MM.1S (cell line): Measurements from ENCODE around the gene CNNM3.

ENCODE experiments used
- DNase-seq: peaks from one replicate; pipeline ENCODE4 v3.0.0-alpha.2; 2015
- H2AFZ ChIP-seq: fragments of 300-600 bp; sonication (generic); 2 replicates; pipeline ENCODE4 v1.6.0; 2016; ENCODE audit warnings: antibody characterized with exemption, low read length
- H3F3A ChIP-seq: fragments of 300-600 bp; sonication (generic); 2 replicates; pipeline ENCODE4 v1.6.1; 2016; ENCODE audit warnings: mild to moderate bottlenecking, antibody characterized with exemption, low read length, moderate library complexity, mixed read lengths; ENCODE audit not compliant: insufficient read depth
- H3K27ac ChIP-seq: fragments of 300-600 bp; sonication (generic); 2 replicates; pipeline ENCODE4 v1.5.1; 2016; ENCODE audit warnings: mild to moderate bottlenecking, low read length
- H3K27me3 ChIP-seq: fragments of 300-600 bp; sonication (generic); replicated peaks from 2 replicates; pipeline ENCODE4 v1.6.0; 2016; ENCODE audit warnings: low read length; ENCODE audit not compliant: insufficient read depth
- H3K36me3 ChIP-seq: fragments of 300-600 bp; sonication (generic); replicated peaks from 2 replicates; pipeline ENCODE4 v1.6.1; 2016; ENCODE audit warnings: mild to moderate bottlenecking, low read length, mixed read lengths; ENCODE audit not compliant: insufficient read depth
- H3K4me1 ChIP-seq: fragments of 300-600 bp; sonication (generic); 2 replicates; pipeline ENCODE4 v1.6.1; 2016; ENCODE audit warnings: low read length, mixed read lengths
- H3K4me2 ChIP-seq: fragments of 300-600 bp; sonication (generic); 2 replicates; pipeline ENCODE4 v1.6.0; 2016; ENCODE audit warnings: low read depth, low read length
- H3K4me3 ChIP-seq: fragments of 300-600 bp; sonication (generic); 2 replicates; pipeline ENCODE4 v1.5.1; 2016; ENCODE audit warnings: low read length, mixed read lengths
- H3K79me2 ChIP-seq: fragments of 300-600 bp; sonication (generic); 2 replicates; pipeline ENCODE4 v1.6.1; 2016; ENCODE audit warnings: mixed run types, low read length, mixed read lengths
- H3K9ac ChIP-seq: fragments of 300-600 bp; sonication (generic); 2 replicates; pipeline ENCODE4 v1.6.1; 2016; ENCODE audit warnings: low read length, mixed read lengths
- H3K9me2 ChIP-seq: fragments of 300-600 bp; sonication (generic); replicated peaks from 2 replicates; pipeline ENCODE4 v1.6.1; 2016; ENCODE audit warnings: mild to moderate bottlenecking, low read length, mixed read lengths; ENCODE audit not compliant: insufficient read depth
- H3K9me3 ChIP-seq: fragments of 300-600 bp; sonication (generic); replicated peaks from 2 replicates; pipeline ENCODE4 v1.6.1; 2016; ENCODE audit warnings: mild to moderate bottlenecking, low read length, mixed read lengths; ENCODE audit not compliant: insufficient read depth
- H4K20me1 ChIP-seq: fragments of 300-600 bp; sonication (generic); 2 replicates; pipeline ENCODE4 v1.6.1; 2016; ENCODE audit warnings: mild to moderate bottlenecking, low read length, moderate library complexity, mixed read lengths; ENCODE audit not compliant: insufficient read depth
- EZH2 ChIP-seq: fragments of 300-600 bp; sonication (generic); optimal IDR thresholded peaks from 2 replicates; pipeline ENCODE3; 2017; ENCODE audit warnings: low read depth, mild to moderate bottlenecking, antibody characterized with exemption, low read length, mixed read lengths
- EZH2phosphoT487 ChIP-seq: fragments of 300-600 bp; sonication (generic); IDR thresholded peaks from 2 replicates; pipeline ENCODE4 v1.6.1; 2018; ENCODE audit warnings: antibody characterized with exemption, low read length
- TF ChIP-seq, protein P1 (sequence below): fragments of 300-600 bp; sonication (generic); IDR thresholded peaks from 2 replicates; pipeline ENCODE4 v1.5.1; 2016; ENCODE audit warnings: antibody characterized with exemption, low read length, mixed read lengths

CNNM3 gene

DNA sequence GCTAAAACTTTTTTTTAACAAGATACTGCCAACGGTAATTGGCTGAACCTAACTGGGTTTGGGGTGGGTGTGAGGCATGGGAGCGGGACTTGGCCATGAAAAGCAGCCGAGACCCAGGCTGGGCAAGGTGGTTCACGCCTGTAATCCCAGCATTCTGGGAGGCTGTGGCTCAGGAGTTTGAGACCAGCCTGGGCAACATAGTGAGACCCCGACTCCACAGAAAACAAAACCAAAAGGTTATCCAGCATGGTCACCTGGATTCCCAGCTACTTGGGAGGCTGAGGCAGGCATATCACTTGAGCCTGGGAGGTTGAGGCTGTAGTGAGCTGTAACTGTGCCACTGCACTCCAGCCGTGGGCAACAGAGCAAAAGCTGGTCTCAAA is 64.8 kb downstream of the CNNM3 start:
- Histone ChIP-seq H3K4me3 (no peak overlapping the region), H3K9ac (no peak overlapping the region), H3K27ac (no peak overlapping the region)

GRCh38 chr2:96881349-96882195 is 65.5 kb downstream of the CNNM3 start:
- no peaks in the 10 kb centered on the region for H3K79me2 ChIP-seq
- no peak overlapping the region for H2AFZ ChIP-seq
- no peaks in the 10 kb centered on the region for H3K36me3 ChIP-seq
- H3K27ac ChIP-seq = no peak overlapping the region
- no peak for TF ChIP-seq EZH2phosphoT487
- TF ChIP-seq, protein P1, sequence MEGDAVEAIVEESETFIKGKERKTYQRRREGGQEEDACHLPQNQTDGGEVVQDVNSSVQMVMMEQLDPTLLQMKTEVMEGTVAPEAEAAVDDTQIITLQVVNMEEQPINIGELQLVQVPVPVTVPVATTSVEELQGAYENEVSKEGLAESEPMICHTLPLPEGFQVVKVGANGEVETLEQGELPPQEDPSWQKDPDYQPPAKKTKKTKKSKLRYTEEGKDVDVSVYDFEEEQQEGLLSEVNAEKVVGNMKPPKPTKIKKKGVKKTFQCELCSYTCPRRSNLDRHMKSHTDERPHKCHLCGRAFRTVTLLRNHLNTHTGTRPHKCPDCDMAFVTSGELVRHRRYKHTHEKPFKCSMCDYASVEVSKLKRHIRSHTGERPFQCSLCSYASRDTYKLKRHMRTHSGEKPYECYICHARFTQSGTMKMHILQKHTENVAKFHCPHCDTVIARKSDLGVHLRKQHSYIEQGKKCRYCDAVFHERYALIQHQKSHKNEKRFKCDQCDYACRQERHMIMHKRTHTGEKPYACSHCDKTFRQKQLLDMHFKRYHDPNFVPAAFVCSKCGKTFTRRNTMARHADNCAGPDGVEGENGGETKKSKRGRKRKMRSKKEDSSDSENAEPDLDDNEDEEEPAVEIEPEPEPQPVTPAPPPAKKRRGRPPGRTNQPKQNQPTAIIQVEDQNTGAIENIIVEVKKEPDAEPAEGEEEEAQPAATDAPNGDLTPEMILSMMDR = no peak
- TF ChIP-seq EZH2 = no peak
- no peak overlapping the region for H3K4me3 ChIP-seq
- H3K9ac ChIP-seq = no peak overlapping the region
- no peaks in the 10 kb centered on the region for H4K20me1 ChIP-seq
- no peak overlapping the region for H3K4me2 ChIP-seq
- no peaks in the 10 kb centered on the region for H3F3A ChIP-seq
- DNase-seq = no peak
- no peaks in the 10 kb centered on the region for H3K9me2 ChIP-seq
- no peaks in the 10 kb centered on the region for H3K9me3 ChIP-seq
- no peaks in the 10 kb centered on the region for H3K4me1 ChIP-seq
- H3K27me3 ChIP-seq = peaks cover 29% of the 10 kb centered on the region; the same call in 1 of the 2 replicates

More for the DNA sequence above, 64.8 kb downstream of the CNNM3 start:
- DNase-seq = no peak
- TF ChIP-seq EZH2phosphoT487 (no peak), EZH2 (no peak)
- TF ChIP-seq, protein P1 = no peak
- H2AFZ ChIP-seq = no peak overlapping the region
- H3K27me3 ChIP-seq = peaks cover 29% of the 10 kb centered on the region; the same call in 1 of the 2 replicates
- H3K9me2 ChIP-seq = no peaks in the 10 kb centered on the region
- H3K4me2 ChIP-seq = no peak overlapping the region
- H3K36me3 ChIP-seq = no peaks in the 10 kb centered on the region
- H3F3A ChIP-seq = no peaks in the 10 kb centered on the region
- no peaks in the 10 kb centered on the region for H3K4me1 ChIP-seq
- H4K20me1 ChIP-seq = no peaks in the 10 kb centered on the region
- H3K79me2 ChIP-seq = no peaks in the 10 kb centered on the region
- no peaks in the 10 kb centered on the region for H3K9me3 ChIP-seq

DNA sequence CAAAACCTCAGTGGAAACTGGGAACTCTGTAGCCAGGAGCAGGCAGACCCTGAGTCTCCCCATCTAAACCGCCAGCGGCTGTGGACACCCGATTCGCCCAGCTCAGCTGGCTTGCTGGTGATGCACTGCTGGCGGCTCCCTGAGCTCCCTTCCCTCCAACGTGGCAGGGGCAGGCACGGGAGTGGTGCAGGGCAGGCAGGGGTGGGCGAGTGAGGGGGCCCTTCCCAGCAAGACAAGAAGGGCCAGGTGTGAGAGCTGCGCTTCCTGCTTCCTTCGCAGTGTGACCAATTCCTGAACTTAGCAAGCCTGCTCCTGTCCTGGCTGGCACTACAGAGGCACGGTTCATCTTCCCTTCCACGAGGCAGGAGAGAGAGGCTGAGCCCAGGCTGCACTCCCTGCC is 66.2 kb downstream of the CNNM3 start:
- TF ChIP-seq EZH2phosphoT487 (no peak), EZH2 (no peak)
- TF ChIP-seq, protein P1 = no peak
- Histone ChIP-seq H3K9me3 (no peaks in the 10 kb centered on the region), H3K36me3 (no peaks in the 10 kb centered on the region), H3K9me2 (no peaks in the 10 kb centered on the region), H3K79me2 (no peaks in the 10 kb centered on the region), H4K20me1 (no peaks in the 10 kb centered on the region), H3K4me1 (no peaks in the 10 kb centered on the region), H3K4me2 (no peak overlapping the region), H2AFZ (no peak overlapping the region), H3F3A (no peaks in the 10 kb centered on the region), H3K27ac (no peak overlapping the region), H3K27me3 (peaks cover 29% of the 10 kb centered on the region; the same call in 1 of the 2 replicates), H3K4me3 (no peak overlapping the region), H3K9ac (no peak overlapping the region)
- no peak for DNase-seq
